ENCODE data around the gene GPR68.

- TF ChIP-seq, protein P1, sequence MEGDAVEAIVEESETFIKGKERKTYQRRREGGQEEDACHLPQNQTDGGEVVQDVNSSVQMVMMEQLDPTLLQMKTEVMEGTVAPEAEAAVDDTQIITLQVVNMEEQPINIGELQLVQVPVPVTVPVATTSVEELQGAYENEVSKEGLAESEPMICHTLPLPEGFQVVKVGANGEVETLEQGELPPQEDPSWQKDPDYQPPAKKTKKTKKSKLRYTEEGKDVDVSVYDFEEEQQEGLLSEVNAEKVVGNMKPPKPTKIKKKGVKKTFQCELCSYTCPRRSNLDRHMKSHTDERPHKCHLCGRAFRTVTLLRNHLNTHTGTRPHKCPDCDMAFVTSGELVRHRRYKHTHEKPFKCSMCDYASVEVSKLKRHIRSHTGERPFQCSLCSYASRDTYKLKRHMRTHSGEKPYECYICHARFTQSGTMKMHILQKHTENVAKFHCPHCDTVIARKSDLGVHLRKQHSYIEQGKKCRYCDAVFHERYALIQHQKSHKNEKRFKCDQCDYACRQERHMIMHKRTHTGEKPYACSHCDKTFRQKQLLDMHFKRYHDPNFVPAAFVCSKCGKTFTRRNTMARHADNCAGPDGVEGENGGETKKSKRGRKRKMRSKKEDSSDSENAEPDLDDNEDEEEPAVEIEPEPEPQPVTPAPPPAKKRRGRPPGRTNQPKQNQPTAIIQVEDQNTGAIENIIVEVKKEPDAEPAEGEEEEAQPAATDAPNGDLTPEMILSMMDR (IDR thresholded peaks at IDR 0.05): no peak
- no peak for TF ChIP-seq POLR2A (IDR thresholded peaks at IDR 0.05)
Observed at GRCh38 chr14:91272341-91273272, 28.1 kb upstream of the GPR68 start.
